HEK293T (cell line): ENCODE data around the gene VSTM2B.

Experiments
- CTCF ChIA-PET: fragments of 350-600 bp; formaldehyde crosslinking; extraction: SDS; loops from one replicate; lab custom pipeline; 2021; ENCODE audit warnings: antibody characterized with exemption, inconsistent platforms; lab: Yijun Ruan, JAX
- POLR2A ChIA-PET: fragments of 350-600 bp; formaldehyde crosslinking; extraction: SDS; loops from one replicate; lab custom pipeline; 2020; ENCODE audit warnings: antibody characterized with exemption, inconsistent platforms; lab: Yijun Ruan, JAX
- DNase-seq: peaks from one replicate; pipeline ENCODE4 v3.0.0; 2012; ENCODE audit warnings: mixed read lengths; ENCODE audit errors: extremely low spot score
- ARNT ChIP-seq: fragments of 450-650 bp; IDR thresholded peaks from 2 replicates; pipeline ENCODE4 v1.6.1; 2017; ENCODE audit warnings: mild to moderate bottlenecking
- BHLHE40 ChIP-seq: fragments of 450-650 bp; IDR thresholded peaks from 2 replicates; pipeline ENCODE4 v1.6.1; 2016; ENCODE audit warnings: mild to moderate bottlenecking, moderate library complexity, borderline replicate concordance
- CTBP1 ChIP-seq: fragments of 450-650 bp; IDR thresholded peaks from 2 replicates; pipeline ENCODE4 v1.6.1; 2016; ENCODE audit warnings: borderline replicate concordance
- ELF4 ChIP-seq: fragments of 450-650 bp; IDR thresholded peaks from 2 replicates; pipeline ENCODE4 v1.6.1; 2017; ENCODE audit warnings: antibody characterized with exemption
- FOXA1 ChIP-seq: fragments of 450-650 bp; IDR thresholded peaks from 2 replicates; pipeline ENCODE4 v1.6.1; 2016; ENCODE audit warnings: mild to moderate bottlenecking
- FOXK2 ChIP-seq: fragments of 450-650 bp; IDR thresholded peaks from 2 replicates; pipeline ENCODE4 v1.6.1; 2016; ENCODE audit warnings: mild to moderate bottlenecking
- FOXM1 ChIP-seq: fragments of 450-650 bp; IDR thresholded peaks from 2 replicates; pipeline ENCODE4 v1.6.1; 2017; ENCODE audit warnings: mild to moderate bottlenecking, borderline replicate concordance
- HDGF ChIP-seq: fragments of 450-650 bp; IDR thresholded peaks from 2 replicates; pipeline ENCODE4 v1.6.1; 2017; ENCODE audit warnings: antibody characterized with exemption, borderline replicate concordance
- L3MBTL2 ChIP-seq: fragments of 450-650 bp; conservative IDR thresholded peaks from 2 replicates; pipeline ENCODE4 v1.6.1; 2016; ENCODE audit warnings: mild to moderate bottlenecking
- LEF1 ChIP-seq: fragments of 450-650 bp; IDR thresholded peaks from 2 replicates; pipeline ENCODE4 v1.6.1; 2017; ENCODE audit warnings: mild to moderate bottlenecking, borderline replicate concordance
- NFRKB ChIP-seq: fragments of 450-650 bp; IDR thresholded peaks from 2 replicates; pipeline ENCODE4 v1.6.1; 2016; ENCODE audit warnings: mild to moderate bottlenecking, moderate library complexity
- PKNOX1 ChIP-seq: fragments of 450-650 bp; IDR thresholded peaks from 2 replicates; pipeline ENCODE4 v1.6.1; 2016
- SP1 ChIP-seq: fragments of 450-650 bp; IDR thresholded peaks from 2 replicates; pipeline ENCODE4 v1.6.1; 2017
- SUZ12 ChIP-seq: fragments of 450-650 bp; IDR thresholded peaks from 2 replicates; pipeline ENCODE4 v1.6.1; 2016; ENCODE audit warnings: mild to moderate bottlenecking
- TARDBP ChIP-seq: fragments of 450-650 bp; IDR thresholded peaks from 2 replicates; pipeline ENCODE4 v1.6.1; 2016
- ZNF384 ChIP-seq: fragments of 450-650 bp; IDR thresholded peaks from 2 replicates; pipeline ENCODE4 v1.6.1; 2016

Gene VSTM2B

DNA sequence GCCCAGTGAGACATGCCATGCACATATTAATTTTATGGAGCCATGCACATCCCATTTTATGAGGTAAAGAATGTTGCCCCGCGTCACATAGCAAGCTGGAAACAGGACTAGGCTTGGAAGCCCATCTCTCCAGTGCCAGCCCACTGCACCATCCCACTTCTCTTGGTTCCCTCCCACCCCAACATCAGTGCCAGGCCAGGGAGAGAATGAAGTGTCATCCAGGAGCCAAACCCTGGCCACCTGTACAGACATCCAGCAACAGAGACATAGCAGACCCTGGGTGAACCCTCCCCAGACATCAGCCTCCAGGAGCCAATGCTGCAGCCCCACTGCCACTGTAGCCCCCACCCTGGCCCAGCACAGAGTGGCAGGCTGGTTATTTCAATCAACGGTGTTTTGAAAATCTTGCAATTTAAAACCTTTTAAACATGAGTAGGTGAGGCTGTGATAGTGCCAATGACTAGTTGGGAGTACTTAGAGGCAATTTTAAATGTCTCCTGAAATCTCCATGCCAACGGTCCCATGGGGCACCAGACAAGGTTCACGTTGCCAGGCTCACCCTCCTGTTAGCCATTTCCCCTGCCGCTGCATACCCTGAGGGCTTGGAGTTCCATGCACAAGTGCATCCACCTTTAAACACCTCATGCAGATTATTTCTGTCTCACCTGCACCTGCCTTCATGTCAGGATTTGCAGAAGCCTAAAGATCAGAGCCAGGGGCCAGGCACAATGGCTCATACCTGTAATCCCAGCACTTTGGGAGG lies 34.7 kb downstream of the VSTM2B start:
- ChIA-PET POLR2A (no interaction called here), CTCF (no interaction called here)
- no peak for DNase-seq
- TF ChIP-seq FOXA1 (no peak), BHLHE40 (no peak), LEF1 (no peak), FOXK2 (no peak), SUZ12 (no peak), ARNT (no peak), ELF4 (no peak), SP1 (no peak), L3MBTL2 (no peak), CTBP1 (no peak), FOXM1 (no peak), HDGF (no peak), TARDBP (no peak), ZNF384 (no peak), NFRKB (no peak), PKNOX1 (no peak)

DNA sequence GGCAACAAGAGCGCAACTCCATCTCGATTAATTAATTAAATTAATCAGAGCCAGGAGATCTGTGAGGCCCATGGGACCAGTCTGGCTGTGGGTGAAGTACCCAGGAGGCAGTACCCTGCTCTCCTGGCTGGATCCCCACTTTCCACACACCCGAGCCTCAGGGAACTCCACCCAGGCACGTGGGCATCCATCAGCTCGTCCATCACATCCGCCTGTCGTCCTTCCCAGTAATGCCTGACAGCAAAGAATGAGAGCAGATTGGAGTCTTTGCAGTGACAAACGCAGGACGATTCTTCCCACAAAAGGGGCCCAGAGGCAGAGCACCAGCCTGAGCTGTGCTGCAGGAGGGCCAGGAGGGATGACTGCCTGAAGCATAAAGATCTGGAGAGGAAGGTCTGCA lies 35.8 kb downstream of the VSTM2B start:
- CTCF ChIA-PET = no interaction called here
- TF ChIP-seq L3MBTL2 (no peak), ARNT (no peak), HDGF (no peak), CTBP1 (no peak), SUZ12 (no peak), SP1 (no peak), ELF4 (no peak), FOXA1 (no peak), TARDBP (no peak), PKNOX1 (no peak), LEF1 (no peak), FOXM1 (no peak), BHLHE40 (no peak), ZNF384 (no peak), FOXK2 (no peak), NFRKB (no peak)
- POLR2A ChIA-PET = interaction anchor here (2.2 kb wide), 1 partner anchor 45 kb away, joined by 9 read pairs; the partner anchor contains the start of gene POP4
- DNase-seq = no peak

DNA sequence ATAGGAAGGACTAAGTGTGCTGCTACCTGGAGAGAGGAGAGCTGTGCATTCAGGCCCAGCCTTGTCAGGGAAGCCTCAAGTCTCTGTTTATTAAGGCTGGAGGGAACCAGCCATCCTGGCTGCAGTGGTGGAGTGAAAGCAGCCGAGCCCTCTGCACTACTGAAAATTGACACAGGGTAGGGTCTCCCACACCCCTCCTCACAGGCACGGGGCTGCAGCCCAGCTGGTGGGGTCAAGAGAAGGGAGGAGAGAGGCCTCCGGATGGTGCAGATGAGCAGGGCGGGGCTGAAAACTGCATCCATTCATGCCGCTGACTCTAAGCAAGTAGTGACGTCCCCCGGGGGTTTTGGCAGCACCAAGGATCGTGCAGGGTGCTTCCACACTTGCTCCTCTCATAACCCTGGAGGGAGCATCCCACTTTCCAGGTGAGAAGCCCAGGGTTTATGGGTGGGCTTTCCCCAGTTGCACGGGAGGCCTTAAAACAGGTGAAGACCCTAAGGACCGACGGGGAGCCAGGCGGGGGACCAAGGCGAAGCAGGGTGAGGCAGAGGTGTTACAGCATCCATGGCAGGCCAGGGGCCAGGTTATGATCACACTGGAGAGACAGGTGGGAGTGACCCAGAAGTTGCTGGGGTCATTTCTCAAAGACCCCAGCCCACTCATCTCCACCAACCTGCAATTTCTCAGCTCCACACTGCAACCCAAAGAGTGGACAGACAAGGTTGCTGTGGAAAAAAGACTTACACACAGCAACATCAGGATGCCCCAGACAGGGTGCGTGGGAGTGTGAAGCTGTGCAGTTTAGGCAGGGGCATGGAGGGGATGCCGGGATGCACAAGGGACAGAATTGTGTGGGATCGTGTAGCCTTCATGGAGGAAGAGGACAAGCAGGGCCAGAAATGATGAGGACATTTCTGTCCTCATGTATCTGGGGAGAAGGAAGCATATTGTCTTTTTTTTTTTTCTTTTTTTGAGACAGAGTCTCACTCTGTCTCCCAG lies 36.8 kb downstream of the VSTM2B start:
- no peak for DNase-seq
- ChIA-PET POLR2A (interaction anchor here (2.2 kb wide), 1 partner anchor 44 kb away, joined by 9 read pairs; the partner anchor contains the start of gene POP4), CTCF (interaction anchor here (0.7 kb wide), 1 partner anchor 10 kb away, joined by 3 read pairs; no protein-coding TSS in a partner anchor)
- TF ChIP-seq TARDBP (no peak), BHLHE40 (no peak), L3MBTL2 (no peak), SP1 (no peak), FOXK2 (no peak), HDGF (no peak), ELF4 (no peak), FOXA1 (no peak), PKNOX1 (no peak)

DNA sequence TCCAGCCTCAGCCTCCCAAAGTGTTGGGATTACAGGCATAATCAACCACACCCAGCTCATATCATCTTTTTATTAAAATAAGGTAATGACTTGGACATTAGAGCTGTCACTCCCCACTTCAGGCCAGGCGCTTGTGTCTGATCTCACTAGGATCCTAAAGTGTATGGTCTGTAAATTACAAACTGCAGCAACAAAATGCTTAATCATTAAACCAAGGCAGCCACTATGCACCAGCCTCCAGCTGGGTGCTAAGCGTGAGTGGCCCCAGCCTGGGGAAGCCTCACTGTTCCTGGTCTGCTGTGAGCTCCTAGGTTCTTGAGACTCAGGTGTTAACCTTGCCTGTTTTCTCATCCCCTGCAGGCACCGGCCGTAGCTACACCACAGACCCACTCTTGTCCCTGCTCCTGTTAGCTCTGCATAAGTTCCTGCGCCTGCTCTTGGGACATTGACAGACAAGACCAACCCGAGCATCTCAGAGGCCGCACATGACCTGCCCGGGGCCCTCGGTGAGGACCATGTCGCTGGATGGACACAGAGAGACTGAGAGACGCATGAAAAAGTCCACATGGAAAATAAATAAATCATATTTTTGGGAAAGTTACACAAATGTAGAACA lies 37.8 kb downstream of the VSTM2B start:
- DNase-seq = no peak
- TF ChIP-seq FOXM1 = no peak
- no peak for TF ChIP-seq CTBP1
- TF ChIP-seq SP1 = no peak
- no peak for TF ChIP-seq SUZ12
- TF ChIP-seq PKNOX1 = no peak
- TF ChIP-seq LEF1 = no peak
- TF ChIP-seq ARNT = no peak
- no peak for TF ChIP-seq NFRKB
- TF ChIP-seq FOXK2 = no peak
- TF ChIP-seq ELF4 = no peak
- TF ChIP-seq TARDBP = no peak
- TF ChIP-seq L3MBTL2 = no peak
- TF ChIP-seq ZNF384 = no peak
- no peak for TF ChIP-seq BHLHE40
- TF ChIP-seq FOXA1 = no peak
- no peak for TF ChIP-seq HDGF
- POLR2A ChIA-PET = interaction anchor here (2.2 kb wide), 1 partner anchor 43 kb away, joined by 9 read pairs; the partner anchor contains the start of gene POP4
- CTCF ChIA-PET = interaction anchor here (0.6 to 0.7 kb wide), 2 partner anchors 9 to 36 kb away, joined by 3 read pairs; no protein-coding TSS in a partner anchor
